Mucosa of stomach (tissue), 1 donor: ENCODE measurements around the gene RPL13.

ENCODE experiments used
- H3K27me3 ChIP-seq: one replicate; pipeline ENCODE4 v1.7.0; 2013; ENCODE audit warnings: mild to moderate bottlenecking, low read length; ENCODE audit not compliant: control insufficient read depth, insufficient read depth
- H3K36me3 ChIP-seq: one replicate; pipeline ENCODE4 v1.7.0; 2013; ENCODE audit warnings: low read length; ENCODE audit not compliant: control insufficient read depth, insufficient read depth
- H3K4me1 ChIP-seq: one replicate; pipeline ENCODE4 v1.7.0; 2013; ENCODE audit warnings: mild to moderate bottlenecking, low read length; ENCODE audit not compliant: control insufficient read depth, insufficient read depth
- H3K4me3 ChIP-seq: one replicate; pipeline ENCODE4 v1.7.0; 2013; ENCODE audit warnings: low read length
- H3K9ac ChIP-seq: one replicate; pipeline ENCODE4 v1.7.0; 2013; ENCODE audit warnings: mild to moderate bottlenecking, low read length, moderate library complexity
- H3K9me3 ChIP-seq: one replicate; pipeline ENCODE4 v1.7.0; 2013; ENCODE audit warnings: mild to moderate bottlenecking, low read length, moderate library complexity; ENCODE audit not compliant: control insufficient read depth
- donor health status: Pancreatic carcinoma.

Gene RPL13

GRCh38 chr16:89599451-89599858, 39.0 kb downstream of the RPL13 start:
- Histone ChIP-seq H3K36me3 (no peaks in the 10 kb centered on the region), H3K4me1 (no peaks in the 10 kb centered on the region), H3K4me3 (no peak overlapping the region), H3K9me3 (no peaks in the 10 kb centered on the region), H3K27me3 (peaks cover 7% of the 10 kb centered on the region), H3K9ac (no peak overlapping the region)

- Histone ChIP-seq H3K4me1 (no peaks in the 10 kb centered on the region), H3K9ac (no peak overlapping the region), H3K27me3 (peaks cover 7% of the 10 kb centered on the region), H3K4me3 (no peak overlapping the region), H3K36me3 (no peaks in the 10 kb centered on the region), H3K9me3 (no peaks in the 10 kb centered on the region)
Measured at GRCh38 chr16:89599902-89600301, 39.4 kb downstream of the RPL13 start.

GRCh38 chr16:89600427-89600826, 39.9 kb downstream of the RPL13 start:
- no peak overlapping the region for H3K4me3 ChIP-seq
- no peaks in the 10 kb centered on the region for H3K9me3 ChIP-seq
- H3K4me1 ChIP-seq: no peaks in the 10 kb centered on the region
- no peak overlapping the region for H3K9ac ChIP-seq
- peaks cover 7% of the 10 kb centered on the region for H3K27me3 ChIP-seq
- H3K36me3 ChIP-seq: no peaks in the 10 kb centered on the region

- Histone ChIP-seq H3K36me3 (no peaks in the 10 kb centered on the region), H3K27me3 (peaks cover 7% of the 10 kb centered on the region), H3K4me1 (no peaks in the 10 kb centered on the region), H3K4me3 (no peak overlapping the region), H3K9me3 (no peaks in the 10 kb centered on the region), H3K9ac (no peak overlapping the region)
Measured at GRCh38 chr16:89600956-89601355, 40.5 kb downstream of the RPL13 start.

GRCh38 chr16:89601906-89602272, 41.4 kb downstream of the RPL13 start:
- no peak overlapping the region for H3K9ac ChIP-seq
- H3K4me3 ChIP-seq: no peak overlapping the region
- no peaks in the 10 kb centered on the region for H3K36me3 ChIP-seq
- H3K4me1 ChIP-seq: no peaks in the 10 kb centered on the region
- H3K27me3 ChIP-seq: peaks cover 7% of the 10 kb centered on the region
- H3K9me3 ChIP-seq: no peaks in the 10 kb centered on the region

GRCh38 chr16:89602273-89602951, 41.9 kb downstream of the RPL13 start:
- Histone ChIP-seq H3K9me3 (no peaks in the 10 kb centered on the region), H3K9ac (no peak overlapping the region), H3K36me3 (no peaks in the 10 kb centered on the region), H3K4me3 (no peak overlapping the region), H3K4me1 (no peaks in the 10 kb centered on the region), H3K27me3 (peaks cover 7% of the 10 kb centered on the region)

- no peak overlapping the region for H3K9ac ChIP-seq
Measured at GRCh38 chr16:89602952-89603590, 42.6 kb downstream of the RPL13 start.

GRCh38 chr16:89604764-89605163, 44.3 kb downstream of the RPL13 start:
- H3K27me3 ChIP-seq: peaks cover 18% of the 10 kb centered on the region
- no peaks in the 10 kb centered on the region for H3K4me1 ChIP-seq
- H3K36me3 ChIP-seq: no peaks in the 10 kb centered on the region
- H3K4me3 ChIP-seq: no peak overlapping the region
- no peak overlapping the region for H3K9ac ChIP-seq
- H3K9me3 ChIP-seq: no peaks in the 10 kb centered on the region

More at GRCh38 chr16:89602952-89603590, 42.6 kb downstream of the RPL13 start:
- peaks cover 12% of the 10 kb centered on the region for H3K27me3 ChIP-seq
- H3K4me3 ChIP-seq: no peak overlapping the region
- H3K4me1 ChIP-seq: no peaks in the 10 kb centered on the region
- no peaks in the 10 kb centered on the region for H3K36me3 ChIP-seq
- no peaks in the 10 kb centered on the region for H3K9me3 ChIP-seq

GRCh38 chr16:89605186-89605970, 44.9 kb downstream of the RPL13 start:
- Histone ChIP-seq H3K4me3 (no peak overlapping the region), H3K36me3 (no peaks in the 10 kb centered on the region), H3K9ac (no peak overlapping the region), H3K9me3 (no peaks in the 10 kb centered on the region), H3K4me1 (no peaks in the 10 kb centered on the region), H3K27me3 (peaks cover 18% of the 10 kb centered on the region)

- no peaks in the 10 kb centered on the region for H3K4me1 ChIP-seq
- peaks cover 18% of the 10 kb centered on the region for H3K27me3 ChIP-seq
Measured at GRCh38 chr16:89606006-89606405, 45.5 kb downstream of the RPL13 start.

GRCh38 chr16:89607453-89607852, 47.0 kb downstream of the RPL13 start:
- Histone ChIP-seq H3K4me3 (no peak overlapping the region), H3K9me3 (no peaks in the 10 kb centered on the region), H3K36me3 (no peaks in the 10 kb centered on the region), H3K9ac (no peak overlapping the region), H3K4me1 (no peaks in the 10 kb centered on the region), H3K27me3 (peaks cover 18% of the 10 kb centered on the region)

More at GRCh38 chr16:89606006-89606405, 45.5 kb downstream of the RPL13 start:
- no peaks in the 10 kb centered on the region for H3K36me3 ChIP-seq
- H3K9me3 ChIP-seq: no peaks in the 10 kb centered on the region
- no peak overlapping the region for H3K9ac ChIP-seq
- no peak overlapping the region for H3K4me3 ChIP-seq
